CD4-positive, alpha-beta T cell (primary cell): ENCODE results near the gene MON2. TPM values are rescaled to one million over a fixed set of nuclear protein-coding genes. Genes with fewer than 3 reads are reported as not detected.
"Not testable (repeated sequence)": the region's sequence is repeated elsewhere in the genome, so short reads cannot be mapped to it uniquely, and the experiment has no call there.

Experiments
- ATAC-seq: fragments of 200-7000 bp; cut with Tn5 transposase; one replicate; pipeline ENCODE4 v1.10.0; 2022; ENCODE audit warnings: mild to moderate bottlenecking; ENCODE audit not compliant: poor library complexity
- CTCF ChIA-PET: fragments of 350-600 bp; sonication (Branson Sonifier 250); formaldehyde crosslinking; loops from one replicate; lab custom pipeline; 2021; ENCODE audit warnings: antibody characterized with exemption, inconsistent platforms; lab: Charles Lee
- POLR2A ChIA-PET: fragments of 350-600 bp; sonication (Branson Sonifier 250); formaldehyde crosslinking; loops from one replicate; lab custom pipeline; 2021; ENCODE audit warnings: antibody characterized with exemption, inconsistent platforms; lab: Charles Lee
- DNase-seq, 14 experiments: peaks; one replicate each; pipeline ENCODE4 v3.0.0-alpha.2; 2013 to 2020; ENCODE audit warnings: mixed read lengths in 2 of 14
- H3K27ac ChIP-seq, 2 donors: one replicate each; pipeline versions ENCODE4 v1.5.1 to v1.7.0; 2013; ENCODE audit warnings: low read length in 2 of 2, low read depth in 1 of 2, mild to moderate bottlenecking in 1 of 2
- H3K27me3 ChIP-seq, 2 experiments: 1 replicate in 1 of 2; 2 replicates in 1 of 2; pipeline versions ENCODE4 v1.6.1 to v1.7.0; 2013; ENCODE audit warnings: low read length in 2 of 2, control low read depth in 1 of 2, mild to moderate bottlenecking in 1 of 2, moderate library complexity in 1 of 2; ENCODE audit not compliant: insufficient read depth in 2 of 2, control insufficient read depth in 1 of 2
- H3K36me3 ChIP-seq: one replicate; pipeline ENCODE4 v1.6.1; 2013; ENCODE audit warnings: low read length, control low read depth; ENCODE audit not compliant: insufficient read depth
- H3K4me1 ChIP-seq: one replicate; pipeline ENCODE4 v1.6.1; 2013; ENCODE audit warnings: low read length, control low read depth; ENCODE audit not compliant: insufficient read depth
- H3K4me3 ChIP-seq: one replicate; pipeline ENCODE4 v1.5.1; 2013; ENCODE audit warnings: mild to moderate bottlenecking, low read length, moderate library complexity
- H3K9me3 ChIP-seq, 2 experiments: 1 replicate in 1 of 2; 2 replicates in 1 of 2; pipeline versions ENCODE4 v1.6.1 to v1.7.0; 2013; ENCODE audit warnings: low read length in 2 of 2, mild to moderate bottlenecking in 2 of 2, control low read depth in 1 of 2, moderate library complexity in 1 of 2; ENCODE audit not compliant: control insufficient read depth in 1 of 2, insufficient read depth in 1 of 2
- H3K27ac Mint-ChIP-seq: one replicate; pipeline ENCODE4 v1.8.0; 2020; ENCODE audit warnings: mixed read lengths
- H3K27me3 Mint-ChIP-seq: one replicate; pipeline ENCODE4 v1.8.0; 2021; ENCODE audit warnings: mixed read lengths
- H3K36me3 Mint-ChIP-seq: one replicate; pipeline ENCODE4 v1.8.0; 2021; ENCODE audit warnings: low read depth, mixed read lengths
- H3K4me1 Mint-ChIP-seq: one replicate; pipeline ENCODE4 v1.8.0; 2021; ENCODE audit warnings: low read depth, mixed read lengths
- H3K4me3 Mint-ChIP-seq: one replicate; pipeline ENCODE4 v1.8.0; 2020; ENCODE audit warnings: mild to moderate bottlenecking, mixed read lengths
- H3K9me3 Mint-ChIP-seq: one replicate; pipeline ENCODE4 v1.8.0; 2020; ENCODE audit warnings: mixed read lengths
- intact Hi-C, 2 experiments: fragments of 100-400 bp; cut with DNase I in 1 of 2; cut with micrococcal nuclease in 1 of 2; formaldehyde crosslinking; loops; one replicate each; pipeline versions ENCODE4 v1.15.1 to v1.9.0; 2023 to 2025; cut with DNase I, micrococcal nuclease
- total RNA-seq, 174 experiments: library from RNA in 2 of 174; stranded (reverse) in 2 of 174; gene quantifications; one replicate each; pipeline ENCODE4 v1.2.3 and lab custom pipeline; 2021 to 2026
- TF ChIP-seq, protein P1 (sequence below): fragments of 200-600 bp; IDR thresholded peaks from one replicate; pipeline ENCODE4 v1.8.0; 2022; ENCODE audit warnings: antibody characterized with exemption, mild to moderate bottlenecking

The MON2 gene
- total RNA-seq, 2 experiments from 2014 or later, result 51.8 to 52.6 TPM

- Histone ChIP-seq H3K4me3 (no peak overlapping the region), H3K9me3 (no peaks in the 10 kb centered on the region), H3K27me3 (no peaks in the 10 kb centered on the region), H3K36me3 (peaks cover 13% of the 10 kb centered on the region), H3K4me1 (peaks cover 3% of the 10 kb centered on the region), H3K27ac (no peak overlapping the region)
- no peaks in the 10 kb centered on the region for H3K9me3 Mint-ChIP-seq
- H3K4me3 Mint-ChIP-seq, result no peak overlapping the region
- ATAC-seq, result no peak
- H3K27ac Mint-ChIP-seq, result no peak overlapping the region
- H3K36me3 Mint-ChIP-seq, result peaks cover 52% of the 10 kb centered on the region
- intact Hi-C loops, result no loop called here
- TF ChIP-seq, protein P1, sequence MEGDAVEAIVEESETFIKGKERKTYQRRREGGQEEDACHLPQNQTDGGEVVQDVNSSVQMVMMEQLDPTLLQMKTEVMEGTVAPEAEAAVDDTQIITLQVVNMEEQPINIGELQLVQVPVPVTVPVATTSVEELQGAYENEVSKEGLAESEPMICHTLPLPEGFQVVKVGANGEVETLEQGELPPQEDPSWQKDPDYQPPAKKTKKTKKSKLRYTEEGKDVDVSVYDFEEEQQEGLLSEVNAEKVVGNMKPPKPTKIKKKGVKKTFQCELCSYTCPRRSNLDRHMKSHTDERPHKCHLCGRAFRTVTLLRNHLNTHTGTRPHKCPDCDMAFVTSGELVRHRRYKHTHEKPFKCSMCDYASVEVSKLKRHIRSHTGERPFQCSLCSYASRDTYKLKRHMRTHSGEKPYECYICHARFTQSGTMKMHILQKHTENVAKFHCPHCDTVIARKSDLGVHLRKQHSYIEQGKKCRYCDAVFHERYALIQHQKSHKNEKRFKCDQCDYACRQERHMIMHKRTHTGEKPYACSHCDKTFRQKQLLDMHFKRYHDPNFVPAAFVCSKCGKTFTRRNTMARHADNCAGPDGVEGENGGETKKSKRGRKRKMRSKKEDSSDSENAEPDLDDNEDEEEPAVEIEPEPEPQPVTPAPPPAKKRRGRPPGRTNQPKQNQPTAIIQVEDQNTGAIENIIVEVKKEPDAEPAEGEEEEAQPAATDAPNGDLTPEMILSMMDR, result no peak
- no peak for DNase-seq
- ChIA-PET CTCF (no interaction called here), POLR2A (no interaction called here)
- peaks cover 35% of the 10 kb centered on the region for H3K4me1 Mint-ChIP-seq
- H3K27me3 Mint-ChIP-seq, result no peaks in the 10 kb centered on the region
Measured at GRCh38 chr12:62484233-62484632, 17.6 kb downstream of the MON2 start.

GRCh38 chr12:62505786-62506185 lies 39.2 kb downstream of the MON2 start:
- no peaks in the 10 kb centered on the region for H3K27me3 Mint-ChIP-seq
- ChIA-PET CTCF (no interaction called here), POLR2A (no interaction called here)
- H3K9me3 ChIP-seq, result no peaks in the 10 kb centered on the region
- peak overlapping the region; percentile 29 for H3K27ac Mint-ChIP-seq
- H3K4me3 ChIP-seq, result no peak overlapping the region
- H3K9me3 Mint-ChIP-seq, result no peaks in the 10 kb centered on the region
- H3K36me3 ChIP-seq, result peaks cover 46% of the 10 kb centered on the region
- ATAC-seq (no peak), DNase-seq (no peak)
- no peaks in the 10 kb centered on the region for H3K4me1 Mint-ChIP-seq
- intact Hi-C loops, result no loop called here
- TF ChIP-seq, protein P1, result no peak
- no peak overlapping the region for H3K27ac ChIP-seq
- H3K4me1 ChIP-seq, result no peaks in the 10 kb centered on the region
- peaks cover 82% of the 10 kb centered on the region for H3K36me3 Mint-ChIP-seq
- no peaks in the 10 kb centered on the region for H3K27me3 ChIP-seq
- H3K4me3 Mint-ChIP-seq, result no peak overlapping the region

- H3K4me1 Mint-ChIP-seq, result peaks cover 24% of the 10 kb centered on the region
- CTCF ChIA-PET, result no interaction called here
- H3K4me1 ChIP-seq, result no peaks in the 10 kb centered on the region
- DNase-seq (no peak), ATAC-seq (no peak)
- H3K9me3 Mint-ChIP-seq, result peaks cover 9% of the 10 kb centered on the region
- POLR2A ChIA-PET, result no interaction called here
- no peaks in the 10 kb centered on the region for H3K27me3 Mint-ChIP-seq
- H3K27ac ChIP-seq, result no peak overlapping the region
- no peaks in the 10 kb centered on the region for H3K27me3 ChIP-seq
- no peak overlapping the region for H3K4me3 Mint-ChIP-seq
- peaks cover 23% of the 10 kb centered on the region for H3K36me3 ChIP-seq
- intact Hi-C loops, result no loop called here
- H3K36me3 Mint-ChIP-seq, result peaks cover 84% of the 10 kb centered on the region
- H3K27ac Mint-ChIP-seq, result no peak overlapping the region
- TF ChIP-seq, protein P1, result no peak
- no peak overlapping the region for H3K4me3 ChIP-seq
- H3K9me3 ChIP-seq, result peaks cover 0 to 13% of the 10 kb centered on the region in 2 experiments
Measured at GRCh38 chr12:62512901-62513300, 46.3 kb downstream of the MON2 start.

DNA sequence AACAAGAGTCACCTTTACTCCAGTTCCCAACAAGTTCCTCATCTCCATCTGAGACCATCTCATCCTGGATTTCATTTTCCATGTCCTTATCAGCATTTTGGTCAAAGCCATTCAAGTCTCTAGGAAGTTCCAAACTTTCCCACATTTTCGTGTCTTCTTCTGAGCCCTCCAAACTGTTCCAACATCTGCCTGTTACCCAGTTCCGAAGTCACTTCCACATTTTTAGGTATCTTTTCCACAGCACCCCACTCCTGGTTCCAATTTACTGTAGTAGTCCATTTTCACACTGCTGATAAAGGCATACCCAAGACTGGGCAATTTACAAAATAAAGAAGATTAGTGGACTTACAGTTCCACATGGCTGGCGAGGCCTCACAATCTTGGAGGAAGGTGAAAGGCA lies 47.5 kb downstream of the MON2 start:
- H3K9me3 Mint-ChIP-seq, H3K27me3 ChIP-seq, ATAC-seq, DNase-seq, H3K4me3 ChIP-seq, intact Hi-C loops, H3K27me3 Mint-ChIP-seq, H3K27ac Mint-ChIP-seq, H3K4me1 ChIP-seq, CTCF ChIA-PET, H3K27ac ChIP-seq, H3K4me3 Mint-ChIP-seq: not testable (repeated sequence)
- peaks cover 0 to 13% of the 10 kb centered on the region in 2 experiments for H3K9me3 ChIP-seq
- H3K4me1 Mint-ChIP-seq, result peaks cover 35% of the 10 kb centered on the region
- peaks cover 18% of the 10 kb centered on the region for H3K36me3 ChIP-seq
- POLR2A ChIA-PET, result interaction anchor here (0.6 kb wide), 1 partner anchor 283 kb away, joined by 3 read pairs; no protein-coding TSS in a partner anchor
- H3K36me3 Mint-ChIP-seq, result peaks cover 85% of the 10 kb centered on the region
